NB4 (cell line): ENCODE results near the gene CNTN5.

Experiments
- CTCF ChIP-seq: IDR thresholded peaks from one replicate; pipeline ENCODE4 v1.5.1; 2012; ENCODE audit warnings: low read depth, low read length
- POLR2A ChIP-seq: IDR thresholded peaks from 2 replicates; pipeline ENCODE4 v1.6.1; 2011; ENCODE audit warnings: mild to moderate bottlenecking; ENCODE audit not compliant: insufficient read length; ENCODE audit errors: extremely low read depth

DNA sequence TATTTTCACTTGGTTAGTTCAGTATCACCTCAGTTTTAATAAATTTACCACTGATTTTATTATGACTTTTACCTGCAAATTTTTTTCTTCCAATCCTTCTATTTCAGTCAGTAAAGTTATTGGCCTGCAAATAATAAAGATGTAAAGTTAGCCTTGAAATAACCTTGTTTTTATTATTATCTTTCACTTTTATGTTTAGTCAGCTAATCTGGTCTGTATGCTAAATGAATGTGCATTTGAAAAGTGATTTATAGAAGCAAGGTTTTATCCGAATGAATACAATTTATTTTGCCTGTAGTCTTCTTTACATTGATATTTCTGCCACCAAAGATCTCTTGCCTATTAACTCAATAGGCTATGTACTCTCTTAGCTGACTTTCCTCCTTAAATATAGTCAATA is 425.7 kb downstream of the CNTN5 start:
- TF ChIP-seq CTCF (no peak), POLR2A (no peak)
